Measurements from ENCODE around the gene NUP62. TPM values are rescaled to one million over a fixed set of nuclear protein-coding genes. Genes with fewer than 3 reads are reported as not detected.

NUP62 gene
- polyA plus RNA-seq, 1 of the 3 experiments (the other 2 are of a cell fraction): 16.2 TPM

GRCh38 chr19:49910179-49910578 is 19.1 kb downstream of the NUP62 start (continued):
- TF ChIP-seq FOSL2 (IDR thresholded peaks at IDR 0.05; ENCODE audit: borderline replicate concordance, low read depth): no peak

- 96% methylated on average over 35 of the region's 37 CpGs for WGBS (ENCODE audit: low lambda C conversion rate)
- H4K20me1 ChIP-seq (ENCODE audit: insufficient read depth): peaks cover 4% of the 10 kb centered on the region; the same call in 1 of the 2 replicates
- TF ChIP-seq RCOR1 (IDR thresholded peaks at IDR 0.05; ENCODE audit: low read length): no peak
- H3K27me3 ChIP-seq (ENCODE audit: insufficient read depth): no peaks in the 10 kb centered on the region
- H3K9me2 ChIP-seq: no peaks in the 10 kb centered on the region
- ChIA-PET CTCF (interaction anchor here (0.8 kb wide), 1 partner anchor 18 kb away, joined by 3 read pairs; no protein-coding TSS in a partner anchor), POLR2A (interaction anchor here (1.0 to 1.2 kb wide), 2 partner anchors 11 to 21 kb away, joined by 3 read pairs; partner anchors contain the start of genes ATF5 and NUP62)
- H3K36me3 ChIP-seq (replicated peaks in 1 of 2; ENCODE audit: control insufficient read depth in 1 of 2, insufficient read depth in 2 of 2, low read length in 1 of 2): peaks cover 4 to 20% of the 10 kb centered on the region in 2 experiments
- H3K4me2 ChIP-seq: no peak overlapping the region
- no peak overlapping the region for H3K27ac ChIP-seq (ENCODE audit: low read depth in 2 of 2, low read length in 1 of 2)
- peaks cover 11% of the 10 kb centered on the region; the same call in 1 of the 2 replicates for H3K79me2 ChIP-seq (ENCODE audit: insufficient read depth)
- H3K9me3 ChIP-seq: no peaks in the 10 kb centered on the region
- no peaks in the 10 kb centered on the region for H3K4me1 ChIP-seq (ENCODE audit: control insufficient read depth in 1 of 2, insufficient read depth in 2 of 2, low read depth in 1 of 2, low read length in 1 of 2)
- H3K9ac ChIP-seq: no peak overlapping the region
- DNase-seq: no peak
- no peak overlapping the region for H2AFZ ChIP-seq (ENCODE audit: low read depth)
- no peak overlapping the region for H3K4me3 ChIP-seq (ENCODE audit: low read depth in 2 of 2, low read length in 1 of 2)
- peaks cover 4% of the 10 kb centered on the region for H3F3A ChIP-seq (replicated peaks; ENCODE audit: insufficient read depth)
These were observed 20.6 kb downstream of the NUP62 start for GRCh38 chr19:49908480-49909420.

GRCh38 chr19:49907745-49908446 is 21.4 kb downstream of the NUP62 start:
- H3K4me1 ChIP-seq (ENCODE audit: control insufficient read depth in 1 of 2, insufficient read depth in 2 of 2, low read depth in 1 of 2, low read length in 1 of 2): no peaks in the 10 kb centered on the region
- TF ChIP-seq ZBTB33 (IDR thresholded peaks at IDR 0.05; ENCODE audit: borderline replicate concordance, low read depth) (no peak), IRF3 (IDR thresholded peaks at IDR 0.05; ENCODE audit: low read depth, low read length) (no peak), RXRA (IDR thresholded peaks at IDR 0.05; ENCODE audit: borderline replicate concordance, low read depth) (no peak), USF1 (IDR thresholded peaks at IDR 0.05; ENCODE audit: borderline replicate concordance, low read depth) (no peak)
- WGBS (ENCODE audit: low lambda C conversion rate): 93% methylated on average over 21 of the region's 23 CpGs
- peaks cover 6% of the 10 kb centered on the region; the same call in 1 of the 2 replicates for H3K79me2 ChIP-seq (ENCODE audit: insufficient read depth)
- no peaks in the 10 kb centered on the region for H3K9me2 ChIP-seq
- H3K4me3 ChIP-seq (ENCODE audit: low read depth in 2 of 2, low read length in 1 of 2): no peak overlapping the region
- ChIA-PET POLR2A (interaction anchor here (1.0 kb wide), 1 partner anchor 22 kb away, joined by 3 read pairs; the partner anchor contains the start of genes ATF5 and NUP62), CTCF (interaction anchor here (1.0 kb wide), 1 partner anchor 17 kb away, joined by 3 read pairs; no protein-coding TSS in a partner anchor)
- H3K27ac ChIP-seq (ENCODE audit: low read depth in 2 of 2, low read length in 1 of 2): no peak overlapping the region
- H3K27me3 ChIP-seq (ENCODE audit: insufficient read depth): no peaks in the 10 kb centered on the region
- H2AFZ ChIP-seq (ENCODE audit: low read depth): no peak overlapping the region
- H3F3A ChIP-seq (replicated peaks; ENCODE audit: insufficient read depth): peaks cover 4% of the 10 kb centered on the region
- no peaks in the 10 kb centered on the region for H4K20me1 ChIP-seq (ENCODE audit: insufficient read depth)
- peaks cover 4 to 18% of the 10 kb centered on the region in 2 experiments for H3K36me3 ChIP-seq (replicated peaks in 1 of 2; ENCODE audit: control insufficient read depth in 1 of 2, insufficient read depth in 2 of 2, low read length in 1 of 2)
- DNase-seq: no peak
- no peaks in the 10 kb centered on the region for H3K9me3 ChIP-seq
- no peak overlapping the region for H3K9ac ChIP-seq
- H3K4me2 ChIP-seq: no peak overlapping the region

Measured in SK-N-SH (cell line).